GM12878 (cell line): Measurements from ENCODE around the gene RNU2-63P.

Experiments
- CTCF ChIP-seq, 3 experiments: IDR thresholded peaks in 2 of 3; conservative IDR thresholded peaks in 1 of 3; 2 replicates each; pipeline ENCODE4 v1.5.1; 2011; ENCODE audit warnings: low read depth in 3 of 3, low read length in 3 of 3, mild to moderate bottlenecking in 3 of 3, control low read depth in 2 of 3, moderate library complexity in 2 of 3, inconsistent platforms in 1 of 3, mixed read lengths in 1 of 3; ENCODE audit not compliant: control insufficient read depth in 2 of 3, insufficient read depth in 1 of 3; ENCODE audit errors: extremely low read depth in 1 of 3
- HDAC2 ChIP-seq: fragments of 200-600 bp; sonication (generic); IDR thresholded peaks from 2 replicates; pipeline ENCODE4 v1.6.1; 2017
- JUNB ChIP-seq: IDR thresholded peaks from 2 replicates; pipeline ENCODE4 v1.6.1; 2016; ENCODE audit warnings: antibody characterized with exemption, mild to moderate bottlenecking
- MEF2B ChIP-seq: fragments of 450-650 bp; IDR thresholded peaks from 2 replicates; pipeline ENCODE4 v1.6.1; 2018; ENCODE audit warnings: mild to moderate bottlenecking, moderate library complexity; ENCODE audit not compliant: partially characterized antibody, poor library complexity, severe bottlenecking
- TF ChIP-seq, protein P1 (sequence below): fragments of 450-650 bp; IDR thresholded peaks from 2 replicates; pipeline ENCODE4 v1.6.1; 2014; ENCODE audit warnings: mild to moderate bottlenecking

DNA sequence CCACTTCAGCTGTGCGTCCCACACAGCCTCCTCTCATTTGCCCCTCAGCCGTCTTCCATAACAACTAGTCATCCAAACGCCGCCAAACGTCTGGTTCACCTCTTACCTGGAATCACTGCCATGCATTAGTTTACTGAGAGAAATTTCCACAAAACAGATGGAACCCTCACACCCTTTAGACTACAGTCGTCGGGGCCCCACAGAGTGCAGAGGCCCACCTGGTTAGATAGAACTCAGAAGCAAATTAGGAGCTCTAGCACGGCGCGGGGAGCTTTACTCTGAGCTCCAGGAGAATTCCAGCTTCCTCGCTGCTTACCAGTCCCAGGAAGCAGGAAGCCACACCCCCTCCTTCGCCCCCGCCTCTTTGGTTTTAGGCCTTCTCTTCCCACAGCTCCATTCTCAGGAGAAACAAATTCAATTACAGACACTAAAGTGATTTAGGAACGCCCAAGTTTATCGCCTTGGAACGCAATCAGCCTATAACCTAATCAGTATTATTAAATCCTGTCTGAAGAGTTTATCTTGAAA is 9.4 kb downstream of the RNU2-63P start:
- TF ChIP-seq CTCF (IDR thresholded peaks at IDR 0.05 in 2 of 3, conservative IDR thresholded peaks at IDR 0.05 in 1 of 3; ENCODE audit: control insufficient read depth in 2 of 3, extremely low read depth in 1 of 3, insufficient read depth in 1 of 3, low read depth in 3 of 3, low read length in 3 of 3) = no peak
- TF ChIP-seq, protein P1, sequence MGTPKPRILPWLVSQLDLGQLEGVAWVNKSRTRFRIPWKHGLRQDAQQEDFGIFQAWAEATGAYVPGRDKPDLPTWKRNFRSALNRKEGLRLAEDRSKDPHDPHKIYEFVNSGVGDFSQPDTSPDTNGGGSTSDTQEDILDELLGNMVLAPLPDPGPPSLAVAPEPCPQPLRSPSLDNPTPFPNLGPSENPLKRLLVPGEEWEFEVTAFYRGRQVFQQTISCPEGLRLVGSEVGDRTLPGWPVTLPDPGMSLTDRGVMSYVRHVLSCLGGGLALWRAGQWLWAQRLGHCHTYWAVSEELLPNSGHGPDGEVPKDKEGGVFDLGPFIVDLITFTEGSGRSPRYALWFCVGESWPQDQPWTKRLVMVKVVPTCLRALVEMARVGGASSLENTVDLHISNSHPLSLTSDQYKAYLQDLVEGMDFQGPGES = no peak
- no peak for TF ChIP-seq HDAC2
- no peak for TF ChIP-seq JUNB
- no peak for TF ChIP-seq MEF2B
